MG63 (cell line): Measurements from ENCODE around the gene NFE2L1. TPM values are rescaled to one million over a fixed set of nuclear protein-coding genes. Genes with fewer than 3 reads are reported as not detected.
"Not testable (repeated sequence)": the region's sequence is repeated elsewhere in the genome, so short reads cannot be mapped to it uniquely, and the experiment has no call there.

ENCODE experiments used
- DNase-seq: peaks from one replicate; pipeline ENCODE4 v3.0.0-alpha.2; 2020
- H3K27me3 ChIP-seq: fragments of 250-450 bp; sonication (Bioruptor Pico); 2 replicates; pipeline ENCODE4 v1.5.1; 2020; ENCODE audit warnings: mild to moderate bottlenecking, moderate library complexity
- H3K36me3 ChIP-seq: fragments of 250-450 bp; sonication (Bioruptor Pico); 2 replicates; pipeline ENCODE4 v1.5.1; 2020; ENCODE audit warnings: mild to moderate bottlenecking, moderate library complexity
- H3K4me3 ChIP-seq: fragments of 250-450 bp; sonication (Bioruptor Pico); 2 replicates; pipeline ENCODE4 v1.5.1; 2020; ENCODE audit warnings: mild to moderate bottlenecking, moderate library complexity
- H3K9me3 ChIP-seq: fragments of 250-450 bp; sonication (Bioruptor Pico); 2 replicates; pipeline ENCODE4 v1.5.1; 2020; ENCODE audit warnings: mild to moderate bottlenecking, moderate library complexity
- total RNA-seq: library from RNA; depleted of rRNA; stranded (reverse); fragments of >200 nt; shearing (Covaris generic); gene quantifications from 2 replicates; pipeline ENCODE4 v1.2.3, GENCODE V29; 2014; ENCODE audit warnings: low replicate concordance

Gene NFE2L1
- total RNA-seq, 1 experiment from 2014 or later = 33.6 TPM

DNA sequence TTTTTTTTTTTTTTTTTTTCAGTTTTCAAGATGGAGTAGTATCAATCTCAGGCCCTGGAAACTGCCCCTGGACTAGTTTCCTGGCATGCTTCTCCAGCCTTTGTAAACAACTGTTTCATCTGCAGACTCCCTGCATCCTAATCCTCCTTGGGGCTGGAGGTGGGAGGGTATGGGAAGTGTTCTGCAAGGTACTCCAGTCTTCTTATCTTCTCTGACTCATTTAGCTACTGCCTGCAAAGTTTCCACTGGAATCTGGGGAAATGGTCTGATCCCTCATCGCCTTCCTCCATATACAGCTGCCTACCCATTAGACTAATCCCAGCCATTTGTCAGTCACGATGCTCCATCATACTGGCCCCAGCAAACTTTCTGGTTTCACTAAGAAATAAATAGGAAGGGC is 32.0 kb upstream of the NFE2L1 start:
- Histone ChIP-seq H3K36me3 (no peaks in the 10 kb centered on the region), H3K27me3 (no peaks in the 10 kb centered on the region), H3K9me3 (no peaks in the 10 kb centered on the region), H3K4me3 (no peak overlapping the region)
- DNase-seq = peak; percentile 22

DNA sequence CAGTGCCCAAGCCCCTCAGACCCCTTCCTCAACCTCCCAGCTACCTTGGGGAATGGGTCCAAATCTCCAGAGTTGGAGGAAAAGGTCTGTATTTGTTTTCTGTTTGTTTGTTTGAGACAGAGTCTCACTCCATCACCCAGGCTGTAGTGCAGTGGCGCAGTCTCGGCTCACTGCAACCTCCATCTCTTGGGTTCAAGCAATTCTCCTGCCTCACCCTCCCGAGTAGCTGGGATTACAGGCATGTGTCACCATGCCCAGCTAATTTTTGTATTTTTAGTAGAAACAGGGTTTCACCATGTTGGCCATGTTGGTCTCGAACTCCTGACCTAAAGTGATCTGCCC is 30.4 kb upstream of the NFE2L1 start:
- H3K27me3 ChIP-seq = not testable (repeated sequence)

DNA sequence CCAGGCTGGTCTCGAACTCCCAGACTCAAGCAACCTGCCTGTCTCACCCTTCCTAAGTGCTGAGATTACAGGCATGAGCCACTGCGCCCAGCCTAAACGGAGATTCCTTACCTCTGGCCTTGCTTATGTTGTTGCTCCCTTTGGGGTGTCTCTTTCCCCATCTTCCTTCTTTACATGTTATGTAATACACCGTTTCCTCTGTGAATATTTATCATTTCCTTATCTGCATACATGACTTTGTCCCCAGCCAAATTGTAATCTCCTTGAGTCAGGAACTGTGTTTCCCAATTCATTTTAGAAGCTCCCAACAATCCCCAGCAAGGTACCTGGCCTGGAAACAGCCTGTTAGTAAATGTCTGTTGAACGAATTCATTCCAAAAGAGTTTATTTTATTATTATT is 26.2 kb upstream of the NFE2L1 start:
- Histone ChIP-seq H3K36me3 (no peaks in the 10 kb centered on the region), H3K9me3 (no peaks in the 10 kb centered on the region), H3K4me3 (no peak overlapping the region), H3K27me3 (no peaks in the 10 kb centered on the region)
- no peak for DNase-seq

More for the DNA sequence above, 30.4 kb upstream of the NFE2L1 start:
- DNase-seq, H3K9me3 ChIP-seq, H3K4me3 ChIP-seq, H3K36me3 ChIP-seq: not testable (repeated sequence)

- Histone ChIP-seq H3K4me3 (no peak overlapping the region), H3K27me3 (no peaks in the 10 kb centered on the region), H3K9me3 (no peaks in the 10 kb centered on the region), H3K36me3 (0 out of 2 replicates have a peak, but pooled peaks cover 3% of the 10 kb centered on the region)
- DNase-seq = no peak
Observed at GRCh38 chr17:48022901-48023300, 25.3 kb upstream of the NFE2L1 start.

DNA sequence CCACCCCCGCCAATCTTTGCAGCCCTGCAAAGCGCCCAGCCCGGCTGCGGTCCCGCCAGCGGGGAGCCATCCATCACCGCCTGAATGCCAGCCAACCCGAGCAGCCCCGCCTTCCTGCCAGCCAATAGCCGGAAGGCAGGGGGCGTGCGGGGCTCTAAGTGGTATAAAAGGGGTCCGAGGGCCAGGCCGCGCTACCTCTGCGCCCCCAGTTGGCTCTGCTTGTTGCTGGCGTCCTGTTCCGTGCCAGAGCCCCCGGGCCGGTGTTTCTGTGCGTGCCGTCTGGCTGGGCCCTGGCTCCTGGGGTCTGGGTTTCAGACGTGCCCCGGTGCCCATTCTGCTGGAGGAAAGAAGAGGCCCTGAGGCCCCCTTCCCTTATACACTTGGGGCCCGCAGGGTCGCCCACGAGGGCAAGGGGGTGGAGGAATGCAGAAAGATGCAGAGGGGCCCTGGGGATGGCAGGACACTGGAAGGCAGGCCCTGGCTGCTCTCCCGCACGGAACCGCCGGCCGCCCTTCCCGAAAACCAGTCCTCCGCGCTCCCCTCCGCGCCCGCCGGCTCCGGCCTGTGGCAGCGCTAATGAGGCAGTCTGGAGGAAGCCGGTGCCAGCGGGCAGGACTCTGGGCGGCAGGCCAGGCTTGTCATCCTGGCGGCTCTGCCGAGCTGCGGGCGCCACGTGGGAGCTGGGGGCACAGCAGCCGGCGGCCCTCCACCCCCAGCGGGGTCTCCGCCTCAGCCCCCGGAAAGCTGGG is 24.6 kb upstream of the NFE2L1 start:
- Histone ChIP-seq H3K9me3 (no peaks in the 10 kb centered on the region), H3K27me3 (no peaks in the 10 kb centered on the region), H3K4me3 (peak overlapping the region; percentile 38), H3K36me3 (0 out of 2 replicates have a peak, but pooled peaks cover 3% of the 10 kb centered on the region)
- DNase-seq = peak; percentile 97

GRCh38 chr17:48024149-48025039 is 23.8 kb upstream of the NFE2L1 start:
- H3K27me3 ChIP-seq = no peaks in the 10 kb centered on the region
- peak; percentile 84 for DNase-seq
- peak overlapping the region; percentile 38 for H3K4me3 ChIP-seq
- H3K9me3 ChIP-seq = no peaks in the 10 kb centered on the region
- H3K36me3 ChIP-seq = 0 out of 2 replicates have a peak, but pooled peaks cover 3% of the 10 kb centered on the region

DNA sequence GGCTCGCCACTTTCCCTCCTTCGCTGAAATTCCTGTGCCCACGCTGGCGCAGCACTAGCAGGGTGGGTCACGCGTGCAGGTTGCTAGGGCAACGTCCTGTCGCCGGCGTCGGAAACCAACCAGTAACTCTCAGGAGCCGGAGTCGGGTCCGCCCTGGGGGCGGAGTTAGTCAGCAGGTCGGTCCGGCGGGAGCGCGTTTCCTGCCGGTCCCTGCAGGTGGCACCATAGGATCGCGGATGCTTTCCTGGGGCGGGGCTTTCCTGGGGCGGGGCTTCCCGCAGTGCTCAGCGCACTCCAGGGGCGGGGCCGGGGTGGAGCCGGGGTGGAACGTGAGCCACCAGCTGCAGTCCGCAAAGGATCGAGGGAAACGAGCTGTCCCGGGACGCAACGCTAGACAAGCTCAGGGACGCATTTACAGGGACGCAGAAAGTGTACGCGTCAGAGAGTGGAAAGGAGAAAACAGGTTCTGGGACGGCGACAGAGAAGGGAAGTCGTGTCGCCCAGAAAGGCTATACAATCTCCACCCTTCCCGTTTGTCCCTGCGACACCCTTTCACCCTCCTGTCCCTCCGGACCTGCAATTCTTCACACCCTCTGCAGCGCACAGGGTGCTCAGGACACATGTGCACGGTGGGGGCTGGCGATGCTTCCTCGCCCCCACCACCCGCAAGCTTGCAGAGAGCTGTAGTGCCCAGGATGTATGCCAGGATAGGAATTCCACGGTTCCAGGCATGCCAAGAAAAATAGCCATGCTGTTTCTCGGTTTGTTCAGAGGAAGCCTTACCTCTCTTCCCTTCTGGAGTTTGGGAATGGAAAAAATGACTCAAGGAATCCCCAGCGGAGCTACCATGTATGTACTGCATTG is 22.9 kb upstream of the NFE2L1 start:
- Histone ChIP-seq H3K36me3 (0 out of 2 replicates have a peak, but pooled peaks cover 3% of the 10 kb centered on the region), H3K4me3 (peak overlapping the region; percentile 38), H3K27me3 (no peaks in the 10 kb centered on the region), H3K9me3 (no peaks in the 10 kb centered on the region)
- DNase-seq = peak; percentile 99

- DNase-seq = peak; percentile 51
- Histone ChIP-seq H3K9me3 (no peaks in the 10 kb centered on the region), H3K27me3 (no peaks in the 10 kb centered on the region), H3K36me3 (0 out of 2 replicates have a peak, but pooled peaks cover 3% of the 10 kb centered on the region), H3K4me3 (peak overlapping the region; percentile 38)
Observed at GRCh38 chr17:48025904-48026501, 22.2 kb upstream of the NFE2L1 start.

GRCh38 chr17:48026502-48027321 is 21.4 kb upstream of the NFE2L1 start:
- Histone ChIP-seq H3K9me3 (no peaks in the 10 kb centered on the region), H3K27me3 (no peaks in the 10 kb centered on the region), H3K36me3 (peaks cover 4% of the 10 kb centered on the region; the same call in 1 of the 2 replicates), H3K4me3 (no peak overlapping the region)
- peak; percentile 98 for DNase-seq

GRCh38 chr17:48027322-48027981 is 20.7 kb upstream of the NFE2L1 start:
- no peaks in the 10 kb centered on the region for H3K27me3 ChIP-seq
- H3K4me3 ChIP-seq = no peak overlapping the region
- H3K36me3 ChIP-seq = peaks cover 6% of the 10 kb centered on the region; the same call in 1 of the 2 replicates
- no peak for DNase-seq
- H3K9me3 ChIP-seq = no peaks in the 10 kb centered on the region

DNA sequence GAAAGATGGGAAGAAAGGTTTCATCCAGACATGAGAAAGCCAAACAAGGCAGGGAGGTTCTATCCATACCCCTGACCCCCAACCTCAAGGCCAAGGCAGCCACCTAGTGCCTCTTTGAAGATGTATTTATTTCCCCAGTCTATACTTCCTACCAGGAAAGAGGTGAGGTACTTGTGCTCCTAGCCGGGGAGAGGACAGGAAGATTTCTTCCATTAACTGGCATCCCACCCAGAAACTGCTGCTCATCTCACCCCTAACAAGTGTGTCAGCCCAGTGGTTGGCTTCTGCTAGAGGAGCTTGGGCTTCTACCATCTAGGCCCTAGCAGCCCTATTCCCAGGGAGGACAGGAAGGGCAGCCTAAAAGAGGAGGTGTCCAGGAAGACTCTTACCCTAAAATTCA is 19.4 kb upstream of the NFE2L1 start:
- DNase-seq = no peak
- H3K36me3 ChIP-seq = peaks cover 9% of the 10 kb centered on the region
- no peaks in the 10 kb centered on the region for H3K9me3 ChIP-seq
- H3K4me3 ChIP-seq = no peak overlapping the region
- H3K27me3 ChIP-seq = no peaks in the 10 kb centered on the region

DNA sequence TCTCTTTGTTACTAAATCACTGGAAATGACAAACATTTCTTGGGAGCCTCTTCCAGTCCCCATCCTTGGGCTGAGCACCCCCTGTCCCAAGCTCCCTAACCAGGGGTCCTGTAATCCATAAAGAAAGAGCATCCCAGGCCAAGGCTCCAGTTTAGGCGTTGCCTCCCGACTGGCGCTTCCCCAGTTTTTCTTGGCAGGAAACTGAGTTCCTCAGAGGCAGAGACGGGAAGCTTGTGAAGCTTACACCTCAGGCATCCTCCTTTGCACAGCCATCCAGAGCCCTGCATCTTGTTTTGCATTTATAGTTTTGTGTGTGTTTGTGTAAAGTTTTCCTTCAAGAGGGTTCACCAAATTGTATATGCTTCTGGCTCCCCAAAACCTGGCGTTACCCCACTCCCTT is 17.6 kb upstream of the NFE2L1 start:
- DNase-seq = peak; percentile 46
- no peaks in the 10 kb centered on the region for H3K27me3 ChIP-seq
- peaks cover 15% of the 10 kb centered on the region for H3K36me3 ChIP-seq
- H3K4me3 ChIP-seq = no peak overlapping the region
- H3K9me3 ChIP-seq = no peaks in the 10 kb centered on the region

- H3K4me3 ChIP-seq = no peak overlapping the region
- no peaks in the 10 kb centered on the region for H3K9me3 ChIP-seq
- H3K36me3 ChIP-seq = peaks cover 22% of the 10 kb centered on the region
- DNase-seq = no peak
- H3K27me3 ChIP-seq = no peaks in the 10 kb centered on the region
Observed at GRCh38 chr17:48031966-48032365, 16.2 kb upstream of the NFE2L1 start.

- not testable (repeated sequence) for H3K27me3 ChIP-seq, H3K4me3 ChIP-seq, H3K9me3 ChIP-seq, DNase-seq
- H3K36me3 ChIP-seq = peaks cover 20% of the 10 kb centered on the region
Observed at GRCh38 chr17:48034734-48035133, 13.4 kb upstream of the NFE2L1 start.

DNA sequence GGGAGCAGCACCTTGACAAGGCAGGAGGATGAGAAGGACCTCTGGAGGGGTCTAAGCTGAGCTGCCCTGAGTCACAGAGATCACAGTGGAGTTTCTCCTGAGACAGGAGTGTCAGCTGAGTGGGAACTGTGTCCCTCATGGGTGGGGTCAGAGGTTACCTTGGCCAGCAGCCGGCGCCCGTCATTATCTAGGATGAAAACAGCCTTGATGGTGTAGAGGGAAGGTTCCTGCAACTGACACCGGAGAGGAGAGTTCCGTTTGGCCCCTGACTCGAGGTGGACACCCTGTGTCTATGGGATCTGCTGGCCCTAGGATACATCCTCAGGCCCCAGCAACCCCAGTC is 11.5 kb upstream of the NFE2L1 start:
- Histone ChIP-seq H3K27me3 (no peaks in the 10 kb centered on the region), H3K9me3 (no peaks in the 10 kb centered on the region), H3K4me3 (peak overlapping the region; percentile 70), H3K36me3 (peaks cover 18% of the 10 kb centered on the region)
- DNase-seq = no peak
